ENCODE data around the gene C2CD4D.

C2CD4D gene

GRCh38 chr1:151790071-151790939 lies 49.3 kb downstream of the C2CD4D start, which contains the start of gene TDRKH:
TDRKH (minus strand) TSS chr1:151790500; CDS start chr1:151783022, 7,478 bp downstream.
- ChIA-PET POLR2A (no interaction called here), CTCF (interaction anchor here (1.0 to 2.4 kb wide), 4 partner anchors 8 to 15 kb away, joined by 3 to 9 read pairs (median 6); no protein-coding TSS in a partner anchor)
- DNase-seq (ENCODE audit: low read depth, low spot score): peak; percentile 97
- peak; percentile 21 for TF ChIP-seq CTCF (IDR thresholded peaks at IDR 0.05; ENCODE audit: insufficient read depth, low read length, missing control alignments)
- H3K4me3 ChIP-seq (ENCODE audit: low read depth, low read length): peak within 1 kb of the TSS; percentile 72

All from AG04449 (cell line).